Skin epidermis (tissue), 12 donors: Measurements from ENCODE around the gene VPS37D.
"Not testable (repeated sequence)": the region's sequence is repeated elsewhere in the genome, so short reads cannot be mapped to it uniquely, and the experiment has no call there.

Experiments used
- H3K27ac ChIP-seq, 21 experiments: fragments of 200-600 bp; sonication (generic) in 11 of 21; one replicate each; pipeline ENCODE4 v1.5.0; 2020; ENCODE audit warnings: mild to moderate bottlenecking in 3 of 21, inconsistent platforms in 2 of 21, moderate library complexity in 2 of 21
- H3K4me3 ChIP-seq, 7 experiments: fragments of 200-600 bp; sonication (generic) in 2 of 7; one replicate each; pipeline ENCODE4 v1.5.0; 2020; ENCODE audit warnings: inconsistent platforms in 2 of 7, mild to moderate bottlenecking in 2 of 7, moderate library complexity in 1 of 7

VPS37D gene

DNA sequence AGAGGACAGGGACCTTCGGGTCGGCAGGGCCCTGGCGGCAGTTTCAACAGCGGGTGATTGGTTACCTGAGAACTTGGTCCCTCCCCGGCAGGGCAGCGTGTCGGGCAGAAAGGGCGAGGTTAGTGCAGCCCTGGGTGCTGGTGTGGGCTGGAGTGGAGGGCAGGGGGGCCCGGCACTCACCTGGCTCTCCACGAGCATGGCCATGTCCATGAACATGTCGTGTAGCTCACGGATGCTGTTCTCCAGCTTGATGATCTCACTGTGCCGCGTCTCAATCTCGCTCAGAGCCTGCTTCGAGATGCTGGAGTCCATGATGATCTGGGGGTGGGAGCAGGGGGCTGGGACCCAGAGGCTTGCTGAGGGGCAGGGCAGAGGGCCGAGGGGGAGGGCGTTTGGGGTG, 35.0 kb downstream of the VPS37D start:
- H3K4me3 ChIP-seq: no peak overlapping the region
- H3K27ac ChIP-seq: no peak overlapping the region

DNA sequence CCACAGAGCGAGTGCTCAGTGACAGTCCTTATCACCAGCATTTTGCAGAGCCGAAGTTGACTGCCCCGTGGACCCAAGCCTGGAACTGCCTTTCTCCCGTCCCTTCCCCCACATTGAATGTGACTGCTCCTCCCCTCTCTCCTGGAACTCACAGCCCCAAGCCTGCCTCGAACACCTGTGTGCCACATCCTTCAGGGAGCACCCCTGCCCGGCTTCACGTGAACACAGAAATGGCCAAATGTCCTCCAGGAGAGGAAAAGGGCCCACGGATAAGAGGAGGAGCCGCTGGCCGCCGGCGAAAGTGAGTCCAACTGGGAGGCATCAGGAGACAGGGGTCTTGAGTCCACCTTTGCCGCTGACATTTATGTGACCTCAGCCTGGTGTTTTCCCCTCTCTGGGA, 35.6 kb downstream of the VPS37D start:
- Histone ChIP-seq H3K27ac (peak overlapping the region in 1 of 21 experiments; percentile 25), H3K4me3 (no peak overlapping the region)

DNA sequence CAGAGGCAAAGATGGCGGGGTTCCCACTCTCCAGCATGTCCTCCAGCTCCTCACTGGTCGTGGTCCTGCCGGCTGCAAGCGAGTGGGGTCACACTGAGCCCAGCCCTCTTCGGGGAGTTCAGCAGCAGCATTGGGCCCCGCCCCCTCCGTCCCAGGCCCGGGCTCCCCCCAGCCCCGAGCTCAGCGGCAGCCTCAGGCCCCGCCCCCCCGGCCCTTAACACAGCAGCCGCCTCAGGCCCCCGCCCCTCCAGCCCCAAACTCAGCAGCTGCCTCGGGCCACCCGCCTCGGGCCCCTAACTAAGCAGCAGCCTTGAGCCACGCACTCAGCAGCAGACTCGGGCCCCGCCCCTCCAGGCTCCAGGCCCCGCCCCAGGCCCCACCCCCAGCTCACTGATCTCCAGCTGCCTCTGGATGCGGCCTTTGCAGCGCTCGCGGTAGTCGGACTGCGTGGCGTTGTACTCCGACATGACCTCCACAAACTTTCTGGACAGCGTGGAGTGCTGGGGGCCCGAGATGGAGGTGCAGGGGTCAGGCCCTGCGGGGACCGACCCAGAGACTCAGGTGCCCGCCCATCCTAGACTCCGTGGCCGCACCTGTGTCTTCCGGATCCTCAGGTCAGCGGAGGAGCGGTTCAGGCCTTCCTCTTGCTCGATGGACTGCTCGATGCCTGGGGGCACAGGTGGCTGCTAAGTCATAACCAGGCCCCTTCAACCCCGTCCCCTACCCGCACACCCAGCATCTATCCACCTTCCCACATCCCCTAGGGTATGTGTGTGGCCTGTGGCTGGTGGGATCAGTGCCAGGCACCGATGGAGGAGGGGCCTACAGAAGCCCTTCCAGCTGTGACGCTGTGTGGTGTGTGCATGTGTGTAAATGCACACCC, 36.4 kb downstream of the VPS37D start:
- Histone ChIP-seq H3K27ac (peak overlapping the region in 2 of 21 experiments; percentile 25 to 41), H3K4me3 (no peak overlapping the region)

DNA sequence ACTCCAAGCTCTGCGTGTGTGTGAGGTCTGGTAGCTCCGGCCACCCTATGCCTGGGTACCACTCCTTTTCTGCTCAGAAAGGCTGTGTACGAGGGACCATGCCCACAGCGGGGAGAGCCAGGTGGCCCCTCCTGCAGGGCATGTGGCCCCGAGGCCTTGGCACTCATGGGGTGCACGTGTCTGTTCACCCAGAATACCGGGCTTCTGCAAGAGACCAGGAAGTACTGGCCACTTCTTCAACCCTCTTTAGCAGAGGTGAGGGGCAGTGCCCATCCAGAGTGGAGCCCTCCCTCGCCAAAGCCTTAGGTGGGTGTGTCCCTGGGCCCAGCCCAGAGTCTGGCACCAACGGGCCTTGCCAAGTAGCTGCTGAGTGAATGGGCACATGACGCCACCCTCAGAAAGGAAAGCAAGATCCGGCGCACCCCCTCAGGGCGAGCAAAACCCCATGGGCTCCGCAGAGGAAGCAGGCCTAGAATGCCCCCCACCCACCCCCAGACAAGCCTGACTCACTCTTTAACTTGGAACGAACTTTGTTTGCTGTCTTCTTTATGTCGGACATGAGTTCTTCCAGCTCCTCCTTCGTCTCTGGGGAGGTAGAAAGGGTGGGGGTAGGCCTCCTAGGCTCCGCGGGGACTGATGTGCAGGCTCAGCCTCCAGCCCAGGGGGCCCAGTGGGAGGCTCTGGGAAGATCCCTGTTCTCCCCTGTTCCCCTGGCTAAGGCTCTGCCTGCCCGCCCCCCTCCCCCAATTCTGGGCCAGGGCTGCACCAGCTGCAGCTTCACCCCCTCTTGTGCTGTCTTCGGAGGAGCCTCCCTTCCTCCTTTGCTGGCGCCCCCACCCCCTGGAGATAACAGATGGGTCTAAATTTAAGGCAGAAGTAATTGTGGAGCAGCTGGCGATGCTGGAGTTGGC, 37.3 kb downstream of the VPS37D start:
- Histone ChIP-seq H3K4me3 (no peak overlapping the region), H3K27ac (peak overlapping the region in 2 of 21 experiments; percentile 41 to 53)

DNA sequence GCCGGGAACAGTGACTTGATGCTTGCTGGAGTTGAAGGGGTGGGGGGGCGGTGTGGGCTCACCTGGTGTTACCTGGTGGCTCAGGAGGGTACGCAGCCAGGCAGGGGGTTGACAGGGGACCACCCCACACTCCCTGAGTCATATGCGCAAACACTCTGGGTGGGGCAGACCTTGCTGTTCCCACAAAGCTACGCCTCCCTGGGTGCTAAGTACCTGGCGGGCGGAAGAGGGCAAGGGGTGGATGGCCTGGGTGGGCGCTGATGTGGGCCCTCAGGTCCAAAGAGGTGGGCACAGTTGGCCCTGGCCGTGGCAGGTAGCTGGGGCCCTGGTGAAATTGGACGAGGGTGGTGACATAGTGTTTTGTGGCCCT, 37.9 kb downstream of the VPS37D start:
- Histone ChIP-seq H3K27ac (peak overlapping the region in 2 of 21 experiments; percentile 41 to 53), H3K4me3 (no peak overlapping the region)

DNA sequence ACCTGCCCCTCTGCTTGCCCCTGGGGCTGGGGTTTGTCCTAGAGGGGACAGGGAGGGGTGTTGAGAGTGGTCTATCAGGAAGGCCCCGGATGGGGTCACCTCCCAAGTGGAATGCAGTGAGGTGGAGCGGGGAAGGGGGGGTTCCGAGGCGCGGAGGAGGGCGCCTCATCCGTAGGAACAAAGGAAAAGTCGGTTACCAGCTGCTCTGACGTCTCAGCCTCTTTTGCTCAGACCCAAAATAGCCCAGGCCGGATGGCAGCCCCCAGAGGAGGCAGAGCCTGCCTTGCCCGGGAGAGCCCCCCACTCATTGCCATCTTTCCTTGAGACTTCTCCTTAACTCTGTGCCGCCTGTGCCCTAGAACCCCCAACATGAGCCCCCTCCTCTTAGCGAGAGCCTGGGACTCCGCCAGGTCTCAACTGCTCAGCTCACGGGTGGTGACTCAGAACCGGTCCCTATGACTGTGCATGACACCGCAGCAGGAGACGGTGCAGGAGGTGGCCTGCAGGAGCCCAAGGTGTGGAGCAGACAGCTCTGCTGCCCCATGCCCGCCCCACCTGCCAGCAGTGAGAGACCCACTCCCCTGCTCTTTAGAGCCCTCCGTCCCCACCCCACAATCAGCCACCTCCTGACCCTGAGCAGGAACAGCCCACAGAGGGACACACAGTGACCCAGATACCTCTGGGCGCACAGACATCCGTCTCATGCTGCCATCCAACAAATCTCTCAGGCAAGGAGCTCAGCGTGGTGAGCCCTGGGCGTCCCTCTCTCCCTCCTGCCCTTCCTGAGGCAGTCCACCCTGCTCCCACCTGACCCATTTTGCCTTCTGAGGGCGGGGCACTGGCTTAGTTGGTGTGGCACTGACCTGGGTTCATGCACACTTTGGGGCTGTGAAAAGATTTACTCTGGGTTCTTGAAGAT, 38.8 kb downstream of the VPS37D start:
- Histone ChIP-seq H3K27ac (peak overlapping the region in 1 of 21 experiments; percentile 53), H3K4me3 (no peak overlapping the region)

DNA sequence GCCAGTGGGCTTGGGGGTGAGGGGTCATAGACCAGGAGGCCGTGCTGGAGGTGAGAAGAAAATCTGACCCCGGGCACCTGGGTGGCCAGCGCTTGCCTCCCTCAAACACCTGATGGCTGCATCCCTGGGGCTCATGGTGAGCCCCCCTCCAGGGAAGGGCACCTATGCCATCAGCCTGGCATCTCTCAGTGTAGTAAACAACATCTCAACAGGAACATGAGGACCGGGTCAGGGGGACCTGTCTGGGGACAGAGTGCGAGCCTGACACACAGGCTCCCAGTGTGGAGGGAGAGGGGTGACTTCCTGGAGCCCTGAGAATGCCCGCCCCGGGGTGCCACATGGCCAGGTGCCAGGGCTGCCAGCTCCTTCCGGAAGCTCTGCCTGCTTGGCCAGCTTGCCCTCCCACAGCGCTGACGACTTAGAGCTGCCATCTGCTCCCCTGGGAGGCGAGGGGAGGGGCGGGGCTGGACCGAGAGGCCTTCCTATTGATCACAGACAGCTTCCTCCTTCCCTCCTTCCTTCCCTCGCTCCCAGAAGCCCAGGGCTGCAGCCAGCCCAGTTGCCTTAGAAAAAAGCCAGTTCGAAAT, 39.5 kb downstream of the VPS37D start:
- Histone ChIP-seq H3K4me3 (no peak overlapping the region), H3K27ac (no peak overlapping the region)

DNA sequence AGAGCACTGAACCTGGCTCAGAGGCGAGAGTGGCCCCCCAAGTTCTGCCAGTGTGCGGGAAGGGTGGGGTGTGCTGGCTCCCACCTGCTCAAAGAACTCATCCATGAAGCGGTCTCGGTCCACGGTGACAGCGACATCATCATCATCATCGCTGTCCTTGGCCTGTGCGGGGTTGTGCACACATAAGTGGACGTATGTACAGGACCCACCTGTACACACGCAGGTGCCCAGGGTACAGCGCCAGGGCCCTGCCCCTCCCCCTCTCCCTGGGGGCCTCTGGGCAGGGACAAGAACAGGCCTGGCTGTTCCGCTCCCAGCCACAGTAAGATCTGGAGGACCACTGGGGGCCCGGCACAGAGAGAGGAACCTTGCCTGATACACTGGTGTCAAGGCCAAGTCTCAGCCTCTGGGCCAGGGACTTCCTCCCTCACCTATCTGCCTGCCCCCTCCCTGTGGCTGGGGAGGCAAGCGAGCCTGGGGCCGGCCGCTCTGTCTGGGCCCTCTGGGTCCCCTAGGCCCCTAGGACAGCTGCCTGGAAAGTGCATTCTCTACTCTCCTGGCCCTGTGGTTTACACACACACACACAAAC, 41.4 kb downstream of the VPS37D start:
- no peak overlapping the region for H3K27ac ChIP-seq
- H3K4me3 ChIP-seq: no peak overlapping the region

DNA sequence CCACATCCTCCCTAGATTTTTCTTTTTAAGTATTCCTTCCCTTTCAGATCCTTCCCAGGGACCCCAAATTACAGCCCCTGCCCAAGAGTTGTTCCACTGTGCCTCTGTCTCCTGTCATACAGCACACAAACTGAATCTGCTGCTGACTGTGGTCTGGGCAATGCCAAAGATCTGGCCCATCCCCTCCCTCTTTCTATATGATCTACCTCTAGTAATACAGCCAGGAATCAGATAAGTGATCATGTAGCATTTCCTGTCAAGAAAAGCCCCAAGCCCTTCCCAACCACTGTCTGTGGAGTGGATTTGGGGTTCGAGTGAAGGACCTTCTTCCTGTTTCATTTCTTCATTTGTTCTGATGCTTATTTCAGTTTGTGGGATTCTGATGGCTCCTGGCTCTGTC, 45.1 kb downstream of the VPS37D start:
- no peak overlapping the region for H3K27ac ChIP-seq
- H3K4me3 ChIP-seq: no peak overlapping the region

DNA sequence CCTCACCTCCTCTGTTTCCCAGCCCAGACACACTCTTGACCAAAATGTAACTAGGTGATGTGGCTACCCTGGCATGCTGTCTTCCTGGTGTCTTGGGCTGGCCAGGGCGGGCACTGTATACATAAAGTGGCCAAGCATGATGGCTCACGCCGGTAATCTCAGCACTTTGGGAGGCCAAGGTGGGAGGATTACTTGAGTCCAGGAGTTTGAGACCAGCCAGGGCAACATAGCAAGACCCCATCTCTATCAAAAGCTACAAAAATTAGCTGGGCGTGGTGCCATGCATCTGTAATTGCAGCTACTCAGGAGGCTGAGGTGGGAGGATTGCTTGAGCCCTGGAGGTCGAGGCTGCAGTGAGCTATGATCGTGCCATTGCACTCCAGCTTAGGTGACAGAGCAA, 45.7 kb downstream of the VPS37D start:
- not testable (repeated sequence) for H3K27ac ChIP-seq, H3K4me3 ChIP-seq

DNA sequence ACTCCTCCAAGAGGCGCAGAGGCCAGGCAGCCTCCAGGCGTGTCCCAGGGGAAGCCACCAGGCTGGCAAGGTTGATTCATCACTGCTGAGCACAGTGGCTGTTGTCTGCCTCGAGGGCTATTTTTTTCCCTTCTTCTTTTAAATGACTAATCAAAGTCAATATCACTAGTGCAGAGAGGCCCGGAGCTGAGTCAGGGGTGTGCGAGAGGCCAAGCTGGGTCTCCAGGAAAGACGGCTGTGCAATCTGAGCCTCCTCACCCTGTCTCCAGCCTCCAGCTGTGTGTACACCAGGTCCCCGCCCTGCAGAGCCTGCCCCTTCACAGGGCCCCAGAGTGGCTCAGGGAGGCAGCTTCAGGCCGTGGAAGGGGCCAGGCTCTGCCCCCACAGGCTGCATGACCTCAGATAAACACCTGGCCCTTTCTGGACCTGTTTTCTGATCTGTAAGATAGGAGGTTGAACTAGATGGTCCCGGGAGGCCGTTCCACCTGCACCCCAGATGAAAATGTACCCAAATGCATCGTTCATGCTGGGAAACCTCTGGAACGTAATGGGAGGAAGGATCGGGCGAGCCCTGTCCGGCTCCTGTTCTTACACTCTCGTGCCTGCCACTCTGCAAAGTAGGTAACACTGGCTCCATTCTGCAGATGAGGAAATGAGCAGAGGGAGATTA, 48.2 kb downstream of the VPS37D start:
- Histone ChIP-seq H3K4me3 (no peak overlapping the region), H3K27ac (no peak overlapping the region)

DNA sequence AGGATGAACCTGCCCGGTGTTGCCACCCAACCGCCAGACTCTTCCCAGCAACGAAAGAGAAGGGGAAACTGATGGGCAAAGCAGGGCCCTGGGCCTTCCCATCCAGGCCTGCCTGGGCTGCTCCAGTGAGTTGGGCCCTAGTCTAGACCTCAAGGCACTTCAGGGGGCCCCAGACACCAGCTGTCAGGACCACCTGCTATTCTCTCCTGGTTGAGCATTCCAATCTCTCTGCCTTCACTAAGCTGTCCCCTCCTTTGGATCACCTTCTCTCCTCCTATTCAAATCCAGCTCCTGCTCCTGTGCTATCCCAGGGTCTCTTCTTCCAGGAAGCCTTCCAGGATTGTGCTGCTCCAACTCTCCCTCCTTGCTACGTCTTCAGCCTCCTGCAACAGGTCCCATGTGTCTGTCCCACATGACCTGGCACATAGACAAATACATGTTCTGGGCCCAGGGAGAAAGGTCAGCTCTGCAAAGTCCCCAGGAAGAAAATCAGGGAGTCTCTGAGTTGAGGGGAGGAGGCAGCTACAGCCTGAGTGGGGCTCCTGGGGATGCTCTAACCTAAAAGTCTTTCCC, 48.8 kb downstream of the VPS37D start:
- H3K27ac ChIP-seq: no peak overlapping the region
- no peak overlapping the region for H3K4me3 ChIP-seq

DNA sequence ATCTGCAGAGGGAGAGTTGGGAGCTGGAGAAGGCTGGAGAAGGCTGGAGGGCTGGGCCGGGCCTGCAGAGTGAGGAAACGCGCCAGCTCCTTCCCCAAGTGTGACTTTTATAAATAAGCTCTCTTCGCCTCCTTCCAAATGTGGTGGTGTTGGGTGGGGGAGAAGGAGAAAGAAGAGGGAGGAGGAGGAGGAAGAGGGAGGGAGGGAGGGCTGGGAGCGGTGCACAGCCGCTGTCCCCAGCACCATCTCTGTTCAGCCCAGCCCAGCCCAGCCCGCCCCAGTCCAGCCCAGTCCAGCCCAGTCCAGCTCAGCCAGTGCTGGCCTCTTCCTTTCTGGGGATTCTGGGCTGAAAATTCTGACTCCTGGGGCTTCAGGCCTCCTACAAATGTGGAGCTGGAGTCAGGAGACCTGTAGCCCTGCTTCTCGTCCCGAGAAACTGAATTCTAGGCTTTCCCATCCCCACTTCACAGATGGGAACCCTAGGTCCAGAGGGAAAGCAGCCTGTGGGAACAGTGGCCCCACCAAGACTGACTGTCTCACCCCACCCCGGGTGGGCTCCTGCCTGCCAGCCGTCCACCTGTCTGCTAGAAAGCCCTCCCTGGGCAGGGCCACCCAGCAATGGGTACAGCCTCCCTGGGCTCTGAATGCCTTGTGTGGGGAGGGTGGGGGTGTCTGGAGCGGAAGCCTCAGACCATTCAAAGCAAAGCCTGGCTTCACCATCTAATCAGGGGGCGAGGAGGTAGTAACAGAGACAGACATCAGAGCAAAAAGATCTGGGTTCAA, 49.6 kb downstream of the VPS37D start:
- H3K27ac ChIP-seq: peak overlapping the region in 3 of 21 experiments; percentile 18 to 77 (median 62)
- peak overlapping the region in 1 of 7 experiments; percentile 74 for H3K4me3 ChIP-seq

DNA sequence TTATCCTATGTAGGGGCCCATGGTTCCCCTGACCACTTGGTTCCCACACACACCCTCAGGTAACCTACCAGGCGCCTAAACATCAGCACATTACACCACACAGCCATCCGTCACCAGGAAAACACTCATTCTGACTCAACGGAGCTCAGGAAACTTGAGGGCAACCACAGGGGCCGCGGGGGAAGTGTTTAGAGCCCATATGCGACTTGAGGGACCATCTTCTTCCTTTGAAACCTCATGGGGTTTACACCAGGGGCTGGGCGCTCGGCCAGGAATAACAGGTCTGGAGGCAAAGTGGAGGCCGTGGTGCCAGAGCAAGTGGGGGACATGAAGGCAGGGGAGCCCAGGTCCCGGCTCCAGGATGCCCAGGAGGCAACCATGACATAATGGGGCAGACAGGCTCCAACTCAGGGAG, 50.4 kb downstream of the VPS37D start:
- Histone ChIP-seq H3K27ac (peak overlapping the region in 7 of 21 experiments; percentile 25 to 77 (median 62)), H3K4me3 (peak overlapping the region in 6 of 7 experiments; percentile 46 to 82 (median 74))

DNA sequence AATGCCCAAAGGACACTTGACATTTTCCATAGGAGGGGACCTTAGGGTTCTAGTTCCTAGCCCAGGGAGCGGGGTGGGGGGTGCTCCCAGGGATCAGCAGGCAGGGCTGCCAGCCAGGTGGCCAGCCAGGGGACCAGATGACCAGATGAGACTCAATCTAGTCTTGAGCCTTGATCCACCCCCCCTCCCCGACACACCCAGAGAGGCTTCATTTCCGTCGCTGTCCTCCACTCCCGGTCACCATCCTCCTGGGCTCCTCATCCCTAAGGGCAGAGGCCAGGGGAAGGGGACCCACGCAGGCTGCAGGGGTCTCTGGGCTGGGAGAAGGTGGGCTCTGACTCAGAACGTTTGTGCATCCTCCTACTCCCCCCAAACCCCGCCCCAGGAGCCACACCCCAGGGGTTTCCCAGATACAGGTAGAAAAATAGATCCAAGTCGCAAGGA, 50.8 kb downstream of the VPS37D start:
- peak overlapping the region in 13 of 21 experiments; percentile 25 to 78 (median 62) for H3K27ac ChIP-seq
- H3K4me3 ChIP-seq: peak overlapping the region; percentile 46 to 82 (median 74)

DNA sequence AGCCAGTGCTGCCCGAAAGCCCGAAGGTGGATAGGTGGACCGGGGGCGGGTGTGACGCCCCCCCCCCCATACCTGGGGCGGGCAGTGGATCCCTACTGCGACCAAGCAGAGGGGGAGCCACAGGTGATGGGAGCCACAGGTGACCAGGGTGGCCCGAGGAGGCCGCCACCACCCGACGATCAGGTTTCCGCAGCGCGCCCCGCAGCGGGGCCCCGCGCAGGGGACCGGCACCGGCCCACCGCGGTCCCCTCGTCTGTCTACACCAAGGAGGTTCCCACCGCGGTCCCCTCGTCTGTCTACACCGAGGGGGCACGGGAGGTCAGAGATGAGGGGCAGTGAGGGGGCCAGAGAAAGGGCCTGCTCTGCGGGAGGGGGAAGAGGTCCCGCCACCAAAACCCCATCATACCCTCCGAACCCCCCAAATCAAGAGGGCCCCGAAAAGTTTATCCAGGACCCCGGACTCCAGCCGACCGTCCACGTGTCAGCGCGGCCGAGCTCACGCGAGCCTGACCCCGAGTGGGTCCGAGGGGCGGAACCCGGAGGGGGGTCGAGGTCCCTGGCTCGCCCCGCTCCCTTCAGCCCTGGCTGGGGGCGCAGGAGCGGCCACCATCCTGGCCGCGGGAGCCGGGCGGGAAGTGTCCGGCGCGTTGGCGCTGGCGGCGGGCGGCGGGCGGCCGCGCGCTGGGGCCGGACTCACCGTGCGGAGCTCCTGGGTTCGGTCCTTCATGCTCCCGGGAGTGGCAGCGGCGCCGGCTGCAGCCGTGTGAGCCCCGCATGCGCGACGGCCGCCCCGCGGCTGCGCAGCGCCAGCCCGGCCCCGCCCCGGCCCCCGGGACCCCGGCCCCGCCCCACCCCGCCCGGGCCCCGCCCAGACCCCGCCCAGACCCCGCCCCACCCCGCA, 51.5 kb downstream of the VPS37D start, which contains the start of gene STX1A:
STX1A (minus strand) TSS at position 765 of the 901 bp plus-strand sequence; CDS start at position 727, 38 bp downstream.
- Histone ChIP-seq H3K27ac (peak within 1 kb of the TSS in 14 of 21 experiments; percentile 22 to 78 (median 62)), H3K4me3 (peak within 1 kb of the TSS; percentile 46 to 82 (median 74))
